ENCODE results near the gene LIMA1.
"Not testable (repeated sequence)": the region's sequence is repeated elsewhere in the genome, so short reads cannot be mapped to it uniquely, and the experiment has no call there.

Gene LIMA1

DNA sequence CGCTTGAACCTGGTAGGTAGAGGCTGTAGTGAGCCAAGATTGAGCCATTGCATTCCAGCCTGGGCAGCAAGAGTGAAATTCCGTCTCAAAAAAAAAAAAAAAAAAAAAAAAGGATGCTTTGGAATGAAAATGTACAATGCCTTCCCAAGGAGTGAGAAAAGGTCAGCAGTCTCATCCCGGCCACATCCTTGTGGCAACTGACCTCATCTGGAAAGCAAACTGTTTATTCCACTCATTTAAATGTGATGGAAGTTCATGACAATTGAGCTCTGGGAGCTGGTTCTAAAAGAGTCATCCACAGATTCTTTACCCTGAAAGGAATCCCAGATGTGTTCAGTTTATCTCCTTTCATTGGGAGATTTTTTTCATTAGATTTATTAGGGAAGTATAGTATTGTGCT lies 19.4 kb upstream of the LIMA1 start:
- no peak for DNase-seq (ENCODE audit: low read depth)
- TF ChIP-seq, protein P1, sequence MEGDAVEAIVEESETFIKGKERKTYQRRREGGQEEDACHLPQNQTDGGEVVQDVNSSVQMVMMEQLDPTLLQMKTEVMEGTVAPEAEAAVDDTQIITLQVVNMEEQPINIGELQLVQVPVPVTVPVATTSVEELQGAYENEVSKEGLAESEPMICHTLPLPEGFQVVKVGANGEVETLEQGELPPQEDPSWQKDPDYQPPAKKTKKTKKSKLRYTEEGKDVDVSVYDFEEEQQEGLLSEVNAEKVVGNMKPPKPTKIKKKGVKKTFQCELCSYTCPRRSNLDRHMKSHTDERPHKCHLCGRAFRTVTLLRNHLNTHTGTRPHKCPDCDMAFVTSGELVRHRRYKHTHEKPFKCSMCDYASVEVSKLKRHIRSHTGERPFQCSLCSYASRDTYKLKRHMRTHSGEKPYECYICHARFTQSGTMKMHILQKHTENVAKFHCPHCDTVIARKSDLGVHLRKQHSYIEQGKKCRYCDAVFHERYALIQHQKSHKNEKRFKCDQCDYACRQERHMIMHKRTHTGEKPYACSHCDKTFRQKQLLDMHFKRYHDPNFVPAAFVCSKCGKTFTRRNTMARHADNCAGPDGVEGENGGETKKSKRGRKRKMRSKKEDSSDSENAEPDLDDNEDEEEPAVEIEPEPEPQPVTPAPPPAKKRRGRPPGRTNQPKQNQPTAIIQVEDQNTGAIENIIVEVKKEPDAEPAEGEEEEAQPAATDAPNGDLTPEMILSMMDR (IDR thresholded peaks at IDR 0.05; ENCODE audit: control insufficient read depth, extremely low read depth, insufficient read depth), result no peak
- H3K4me3 ChIP-seq (ENCODE audit: low read depth, low read length), result no peak overlapping the region

- H3K4me3 ChIP-seq (ENCODE audit: low read depth, low read length), result no peak overlapping the region
- TF ChIP-seq, protein P1 (IDR thresholded peaks at IDR 0.05; ENCODE audit: control insufficient read depth, extremely low read depth, insufficient read depth), result no peak
- no peak for DNase-seq (ENCODE audit: low read depth)
Observed at GRCh38 chr12:50297996-50298395, 14.7 kb upstream of the LIMA1 start.

GRCh38 chr12:50297027-50297426 lies 13.7 kb upstream of the LIMA1 start:
- TF ChIP-seq, protein P1 (IDR thresholded peaks at IDR 0.05; ENCODE audit: control insufficient read depth, extremely low read depth, insufficient read depth), result no peak
- no peak for DNase-seq (ENCODE audit: low read depth)
- no peak overlapping the region for H3K4me3 ChIP-seq (ENCODE audit: low read depth, low read length)

- TF ChIP-seq, protein P1 (IDR thresholded peaks at IDR 0.05; ENCODE audit: control insufficient read depth, extremely low read depth, insufficient read depth), result no peak
- no peak overlapping the region for H3K4me3 ChIP-seq (ENCODE audit: low read depth, low read length)
- no peak for DNase-seq (ENCODE audit: low read depth)
Observed at GRCh38 chr12:50296554-50296953, 13.2 kb upstream of the LIMA1 start.

GRCh38 chr12:50291377-50291776 lies 8.1 kb upstream of the LIMA1 start:
- H3K4me3 ChIP-seq (ENCODE audit: low read depth, low read length), result no peak overlapping the region
- no peak for DNase-seq (ENCODE audit: low read depth)
- TF ChIP-seq, protein P1 (IDR thresholded peaks at IDR 0.05; ENCODE audit: control insufficient read depth, extremely low read depth, insufficient read depth), result no peak

DNA sequence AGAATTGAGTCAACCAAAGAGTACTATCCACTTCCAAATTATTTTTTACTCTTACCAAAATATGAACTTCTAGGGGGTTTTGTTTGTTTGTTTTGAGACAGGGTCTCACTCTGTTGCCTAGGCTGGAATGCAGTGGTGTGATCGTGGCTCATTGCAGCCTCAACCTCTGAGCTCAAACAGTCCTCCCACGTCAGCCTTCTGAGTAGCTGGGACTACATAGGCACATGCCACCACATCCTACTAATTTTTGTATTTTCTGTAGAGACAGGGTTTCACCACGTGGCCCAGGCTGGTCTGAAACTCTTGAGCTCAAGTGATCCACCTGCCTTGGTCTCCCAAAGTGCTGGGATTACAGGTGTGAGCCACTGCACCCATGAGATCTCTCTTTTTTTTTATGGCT lies 7.4 kb upstream of the LIMA1 start:
- H3K4me3 ChIP-seq (ENCODE audit: low read depth, low read length); DNase-seq (ENCODE audit: low read depth): not testable (repeated sequence)

DNA sequence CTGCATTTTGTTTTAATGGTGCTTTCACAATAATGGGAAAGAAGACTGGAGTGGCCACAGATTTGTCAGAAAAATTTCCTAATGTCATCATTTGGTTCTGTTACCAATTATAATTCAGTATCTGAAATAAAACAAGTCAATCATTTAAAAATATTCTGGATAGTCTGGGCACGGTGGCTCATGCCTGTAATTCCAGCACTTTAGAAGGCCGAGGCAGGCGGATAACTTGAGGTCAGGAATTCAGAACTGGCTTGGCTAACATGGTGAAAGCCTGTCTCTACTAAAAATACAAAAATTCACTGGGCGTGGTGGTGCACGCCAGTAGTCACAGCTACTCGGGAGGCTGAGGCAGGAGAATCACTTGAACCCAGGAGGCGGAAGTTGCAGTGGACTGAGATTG lies 4.0 kb upstream of the LIMA1 start:
- H3K4me3 ChIP-seq (ENCODE audit: low read depth, low read length), result no peak overlapping the region
- DNase-seq (ENCODE audit: low read depth), result no peak
- TF ChIP-seq, protein P1 (IDR thresholded peaks at IDR 0.05; ENCODE audit: control insufficient read depth, extremely low read depth, insufficient read depth), result no peak
